MCF 10A (cell line): ENCODE data around the gene CCDC78. TPM values are rescaled to one million over a fixed set of nuclear protein-coding genes. Genes with fewer than 3 reads are reported as not detected.

ENCODE experiments used
- BruUV-seq: library from RNA; stranded (reverse); fragments of 400-500 nt; replicated peaks from 2 replicates; lab custom pipeline; 2021; lab: Mats Ljungman, UMichigan
- CTCF ChIA-PET: fragments of 300-600 bp; sonication (Branson Sonifier 250); formaldehyde crosslinking; extraction: SDS; loops from one replicate; lab custom pipeline; 2021; ENCODE audit warnings: antibody characterized with exemption, inconsistent platforms; lab: Yijun Ruan, JAX
- POLR2A ChIA-PET: fragments of 300-600, 350-650 bp; sonication (Branson Sonifier 250); formaldehyde crosslinking; extraction: SDS; loops from one replicate; lab custom pipeline; 2020; ENCODE audit warnings: antibody characterized with exemption, inconsistent platforms; lab: Yijun Ruan, JAX
- DNase-seq: peaks from one replicate; pipeline ENCODE4 v3.0.0-alpha.2; 2018; ENCODE audit not compliant: unreplicated experiment
- H3K27ac Mint-ChIP-seq: one replicate; pipeline ENCODE4 v1.8.0; 2022; ENCODE audit warnings: mild to moderate bottlenecking, low read depth, mixed read lengths; ENCODE audit not compliant: unreplicated experiment
- H3K27me3 Mint-ChIP-seq: one replicate; pipeline ENCODE4 v1.8.0; 2022; ENCODE audit warnings: mixed read lengths; ENCODE audit not compliant: insufficient read depth, unreplicated experiment
- H3K36me3 Mint-ChIP-seq: one replicate; pipeline ENCODE4 v1.8.0; 2022; ENCODE audit warnings: mild to moderate bottlenecking, moderate library complexity, mixed read lengths; ENCODE audit not compliant: insufficient read depth, unreplicated experiment
- H3K4me1 Mint-ChIP-seq: one replicate; pipeline ENCODE4 v1.8.0; 2022; ENCODE audit warnings: mixed read lengths; ENCODE audit not compliant: insufficient read depth, unreplicated experiment
- H3K4me3 Mint-ChIP-seq: one replicate; pipeline ENCODE4 v1.8.0; 2022; ENCODE audit warnings: mild to moderate bottlenecking, moderate library complexity, mixed read lengths; ENCODE audit not compliant: unreplicated experiment
- H3K9me3 Mint-ChIP-seq: one replicate; pipeline ENCODE4 v1.8.0; 2022; ENCODE audit warnings: mixed read lengths; ENCODE audit not compliant: unreplicated experiment
- CTCF ChIP-seq: fragments of 200-600 bp; IDR thresholded peaks from one replicate; pipeline ENCODE4 v1.8.0; 2022; ENCODE audit warnings: antibody characterized with exemption, mild to moderate bottlenecking; ENCODE audit not compliant: unreplicated experiment
- intact Hi-C: fragments of 100-400 bp; cut with micrococcal nuclease; formaldehyde crosslinking; loops from 2 replicates; pipeline ENCODE4 v1.14.1; 2022
- total RNA-seq: library from RNA; stranded (reverse); gene quantifications from 2 replicates; pipeline ENCODE4 v1.2.3, GENCODE V29; 2022

Gene CCDC78
- total RNA-seq, 1 experiment from 2014 or later, result 6.0 TPM

- peaks cover 56% of the 10 kb centered on the region for H3K36me3 Mint-ChIP-seq
- ChIA-PET POLR2A (interaction anchor here (0.7 to 3.9 kb wide), 19 partner anchors 10 to 747 kb away, joined by 3 to 32 read pairs (median 6); partner anchors contain the start of genes CAPN15, CCDC78, FBXL16 and HAGHL), CTCF (interaction anchor here (1.0 kb wide), 1 partner anchor 257 kb away, joined by 4 read pairs; no protein-coding TSS in a partner anchor)
- DNase-seq, result peak; percentile 81
- no peak within 1 kb of the TSS for H3K27ac Mint-ChIP-seq
- no peaks in the 10 kb centered on the region for H3K9me3 Mint-ChIP-seq
- H3K4me3 Mint-ChIP-seq, result peak within 1 kb of the TSS; percentile 76
- TF ChIP-seq CTCF, result no peak
- intact Hi-C loops, result no loop called here
- BruUV-seq, result no TSS peak
- H3K27me3 Mint-ChIP-seq, result no peaks in the 10 kb centered on the region
- H3K4me1 Mint-ChIP-seq, result no peaks in the 10 kb centered on the region
Observed at GRCh38 chr16:679814-680624, 46.2 kb downstream of the CCDC78 start, which contains the start of gene STUB1. Gene STUB1 (plus strand): TSS chr16:680410. CDS start chr16:680526, 116 bp downstream.

- Mint-ChIP-seq H3K27ac (no peak overlapping the region), H3K36me3 (peaks cover 58% of the 10 kb centered on the region), H3K4me1 (no peaks in the 10 kb centered on the region), H3K4me3 (no peak overlapping the region), H3K27me3 (no peaks in the 10 kb centered on the region), H3K9me3 (no peaks in the 10 kb centered on the region)
- intact Hi-C loops, result no loop called here
- no peak for TF ChIP-seq CTCF
- CTCF ChIA-PET, result interaction anchor here (0.9 to 1.6 kb wide), 3 partner anchors 10 to 31 kb away, joined by 3 to 6 read pairs (median 3); no protein-coding TSS in a partner anchor
- POLR2A ChIA-PET, result interaction anchor here (0.6 to 3.9 kb wide), 9 partner anchors 11 to 142 kb away, joined by 3 to 17 read pairs (median 4); partner anchors contain the start of genes CCDC78, HAGHL and RHOT2
- no peak for DNase-seq
- BruUV-seq, result no TSS peak
Observed at GRCh38 chr16:678858-679813, 47.1 kb downstream of the CCDC78 start.

GRCh38 chr16:678209-678857 lies 47.9 kb downstream of the CCDC78 start:
- no peak overlapping the region for H3K4me3 Mint-ChIP-seq
- H3K9me3 Mint-ChIP-seq, result no peaks in the 10 kb centered on the region
- CTCF ChIA-PET, result interaction anchor here (1.2 to 1.6 kb wide), 2 partner anchors 9 to 17 kb away, joined by 3 to 6 read pairs; no protein-coding TSS in a partner anchor
- no TSS peak for BruUV-seq
- TF ChIP-seq CTCF, result no peak
- H3K27ac Mint-ChIP-seq, result no peak overlapping the region
- POLR2A ChIA-PET, result interaction anchor here (0.9 to 3.9 kb wide), 8 partner anchors 10 to 98 kb away, joined by 3 to 17 read pairs (median 4); partner anchors contain the start of genes CCDC78, HAGHL and RHOT2
- no peaks in the 10 kb centered on the region for H3K27me3 Mint-ChIP-seq
- peak; percentile 67 for DNase-seq
- no peaks in the 10 kb centered on the region for H3K4me1 Mint-ChIP-seq
- H3K36me3 Mint-ChIP-seq, result peaks cover 57% of the 10 kb centered on the region
- intact Hi-C loops, result no loop called here
